HG03457 (cell line): Measurements from ENCODE around the gene RPL21.

Source experiments
- ATAC-seq: cut with Tn5 transposase; IDR thresholded peaks from one replicate; pipeline ENCODE4 v1.9.1; 2021; ENCODE audit warnings: moderate number of reproducible peaks; ENCODE audit not compliant: unreplicated experiment

RPL21 gene

GRCh38 chr13:27257648-27258253 is 6.4 kb downstream of the RPL21 start:
- no peak for ATAC-seq

- no peak for ATAC-seq
These were observed 7.5 kb downstream of the RPL21 start for GRCh38 chr13:27258637-27259386.

- ATAC-seq: no peak
These were observed 8.5 kb downstream of the RPL21 start for GRCh38 chr13:27259831-27260230.

- no peak for ATAC-seq
These were observed 10.0 kb downstream of the RPL21 start for GRCh38 chr13:27261396-27261795.

GRCh38 chr13:27263438-27263837 is 12.1 kb downstream of the RPL21 start:
- no peak for ATAC-seq

GRCh38 chr13:27264181-27264580 is 12.8 kb downstream of the RPL21 start:
- no peak for ATAC-seq

- no peak for ATAC-seq
These were observed 13.3 kb downstream of the RPL21 start for GRCh38 chr13:27264648-27265047.

GRCh38 chr13:27266917-27267316 is 15.6 kb downstream of the RPL21 start:
- no peak for ATAC-seq

GRCh38 chr13:27267596-27267995 is 16.2 kb downstream of the RPL21 start:
- ATAC-seq: no peak

- no peak for ATAC-seq
These were observed 17.8 kb downstream of the RPL21 start for GRCh38 chr13:27269114-27269665.

- peak; percentile 59 for ATAC-seq
These were observed 19.5 kb downstream of the RPL21 start, which contains the start of gene RASL11A for GRCh38 chr13:27270594-27271520. TSS of gene RASL11A (plus strand) at chr13:27270830. CDS start at chr13:27270945, 115 bp downstream.

- ATAC-seq: no peak
These were observed 20.3 kb downstream of the RPL21 start for GRCh38 chr13:27271570-27272096.

- ATAC-seq: no peak
These were observed 22.5 kb downstream of the RPL21 start for GRCh38 chr13:27273658-27274425.

- no peak for ATAC-seq
These were observed 23.3 kb downstream of the RPL21 start for GRCh38 chr13:27274631-27275030.

- ATAC-seq: no peak
These were observed 24.8 kb downstream of the RPL21 start for GRCh38 chr13:27276188-27276587.

- no peak for ATAC-seq
These were observed 28.1 kb downstream of the RPL21 start for GRCh38 chr13:27279506-27279905.

- ATAC-seq: no peak
These were observed 28.8 kb downstream of the RPL21 start for GRCh38 chr13:27280009-27280656.

- no peak for ATAC-seq
These were observed 29.5 kb downstream of the RPL21 start for GRCh38 chr13:27280841-27281240.

GRCh38 chr13:27281420-27281819 is 30.1 kb downstream of the RPL21 start:
- no peak for ATAC-seq
